CD1c-positive myeloid dendritic cell (primary cell): Measurements from ENCODE around the gene GIMAP5.

ENCODE experiments used
- DNase-seq: peaks from one replicate; pipeline ENCODE4 v3.0.0-alpha.2; 2016; ENCODE audit errors: extremely low spot score

The GIMAP5 gene

GRCh38 chr7:150735596-150736358, 1.4 kb upstream of the GIMAP5 start:
- no peak for DNase-seq

- DNase-seq: no peak
Observed at GRCh38 chr7:150736864-150737263, 354 bp upstream of the GIMAP5 start.

DNA sequence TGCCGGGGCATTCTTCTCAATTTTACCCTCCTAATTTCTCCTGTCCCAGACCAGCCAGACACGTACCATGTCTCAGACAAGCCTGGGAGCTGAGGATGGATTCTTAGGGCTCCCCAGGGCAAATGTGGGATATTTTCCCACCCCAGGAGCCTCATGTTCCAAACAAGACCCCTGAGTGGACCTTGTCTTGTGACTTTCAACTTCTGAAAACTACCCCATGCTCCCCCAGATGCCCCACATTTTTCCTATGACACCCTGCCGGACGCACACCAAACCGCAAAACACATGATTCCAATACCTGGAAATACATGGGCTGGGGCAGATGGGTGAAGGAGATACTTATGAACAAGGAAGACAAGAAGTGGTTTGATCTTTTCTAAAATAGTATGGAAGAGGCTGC, 874 bp downstream of the GIMAP5 start:
- no peak for DNase-seq

GRCh38 chr7:150738591-150739001, 1.4 kb downstream of the GIMAP5 start:
- no peak for DNase-seq

DNA sequence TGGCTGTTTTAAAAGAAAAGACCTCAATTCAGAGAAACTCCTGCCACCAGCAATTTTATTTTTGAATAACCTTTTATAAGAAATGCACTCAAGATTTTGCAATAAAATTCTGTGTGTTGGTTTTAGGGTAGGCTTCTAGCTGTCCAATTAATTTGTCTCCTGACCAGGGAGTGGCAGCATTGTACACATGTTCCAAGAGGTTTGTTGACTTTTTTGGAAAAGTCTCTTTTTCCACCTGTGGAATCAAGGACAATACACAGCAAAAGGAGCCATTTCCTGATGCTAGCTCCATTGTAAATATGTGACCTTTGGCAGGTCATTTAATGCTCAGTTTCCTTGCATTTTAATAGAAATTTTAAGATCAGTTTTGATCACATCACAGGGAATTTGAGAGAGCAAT, 1.8 kb downstream of the GIMAP5 start:
- DNase-seq: no peak

DNA sequence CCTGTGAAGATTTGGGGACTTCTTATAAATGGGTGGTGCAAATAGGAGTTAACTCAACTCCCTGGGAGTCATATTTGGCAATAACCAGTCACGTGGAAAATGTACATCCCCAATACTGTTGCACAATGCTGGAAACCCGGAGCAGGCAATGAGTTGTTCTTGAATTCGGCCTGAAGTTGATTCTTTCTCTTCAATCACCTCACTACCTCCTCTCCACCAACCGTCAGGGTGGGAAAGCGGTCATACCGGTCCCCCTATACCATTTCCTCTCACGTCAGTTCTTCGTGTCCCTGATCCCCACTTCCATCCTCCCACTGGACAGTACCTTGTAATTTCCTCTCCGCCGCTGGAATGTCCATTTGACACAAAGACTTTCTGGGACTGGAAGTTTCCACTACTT, 2.8 kb downstream of the GIMAP5 start:
- peak; percentile 61 for DNase-seq

DNA sequence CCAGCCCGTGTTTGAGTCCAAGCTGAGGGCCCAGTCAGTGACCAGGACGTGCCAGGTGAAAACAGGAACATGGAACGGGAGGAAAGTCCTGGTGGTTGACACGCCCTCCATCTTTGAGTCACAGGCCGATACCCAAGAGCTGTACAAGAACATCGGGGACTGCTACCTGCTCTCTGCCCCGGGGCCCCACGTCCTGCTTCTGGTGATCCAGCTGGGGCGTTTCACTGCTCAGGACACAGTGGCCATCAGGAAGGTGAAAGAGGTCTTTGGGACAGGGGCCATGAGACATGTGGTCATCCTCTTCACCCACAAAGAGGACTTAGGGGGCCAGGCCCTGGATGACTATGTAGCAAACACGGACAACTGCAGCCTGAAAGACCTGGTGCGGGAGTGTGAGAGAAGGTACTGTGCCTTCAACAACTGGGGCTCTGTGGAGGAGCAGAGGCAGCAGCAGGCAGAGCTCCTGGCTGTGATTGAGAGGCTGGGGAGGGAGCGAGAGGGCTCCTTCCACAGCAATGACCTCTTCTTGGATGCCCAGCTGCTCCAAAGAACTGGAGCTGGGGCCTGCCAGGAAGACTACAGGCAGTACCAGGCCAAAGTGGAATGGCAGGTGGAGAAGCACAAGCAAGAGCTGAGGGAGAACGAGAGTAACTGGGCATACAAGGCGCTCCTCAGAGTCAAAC, 5.2 kb downstream of the GIMAP5 start:
- no peak for DNase-seq

- DNase-seq: no peak
Observed at GRCh38 chr7:150744041-150744656, 6.9 kb downstream of the GIMAP5 start.

- DNase-seq: no peak
Observed at GRCh38 chr7:150745086-150745485, 7.9 kb downstream of the GIMAP5 start.

GRCh38 chr7:150745876-150746275, 8.7 kb downstream of the GIMAP5 start:
- DNase-seq: no peak

DNA sequence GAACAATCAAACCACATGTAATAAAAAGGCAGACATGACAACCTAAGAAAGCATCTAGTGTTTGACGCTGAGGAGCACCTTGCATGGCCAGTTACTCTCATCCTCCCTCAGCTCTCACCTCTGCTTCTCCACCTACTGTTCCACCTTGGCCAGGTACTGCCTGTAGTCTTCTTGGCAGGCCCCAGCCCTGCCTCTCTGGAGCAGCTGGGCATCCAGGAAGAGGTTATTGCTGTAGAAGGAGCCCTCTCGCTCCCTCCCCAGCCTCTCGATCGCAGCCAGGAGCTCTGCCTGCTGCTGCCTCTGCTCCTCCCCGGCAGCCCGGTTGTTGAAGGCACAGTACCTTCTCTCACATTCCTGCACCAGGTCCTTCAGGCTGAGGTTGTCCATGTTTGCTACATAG, 9.7 kb downstream of the GIMAP5 start:
- DNase-seq: no peak

DNA sequence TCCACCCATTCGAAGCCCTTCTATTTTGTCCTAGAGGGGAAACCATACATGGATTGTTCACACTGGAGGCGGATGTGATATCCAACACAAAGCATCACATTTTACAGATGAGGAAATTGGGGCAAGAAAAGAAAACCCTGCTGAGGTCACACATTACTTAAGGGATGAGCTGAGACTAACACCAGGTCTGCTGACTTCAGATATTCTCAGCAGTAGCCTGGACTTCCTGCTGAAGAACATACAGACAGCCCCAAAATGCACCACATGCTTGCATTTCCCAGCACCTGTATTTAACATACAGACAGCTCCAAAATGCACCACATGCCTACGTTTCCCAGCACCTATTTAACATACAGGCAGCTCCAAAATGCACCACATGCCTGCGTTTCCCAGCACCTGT, 11.2 kb downstream of the GIMAP5 start:
- no peak for DNase-seq

- no peak for DNase-seq
Observed at GRCh38 chr7:150751702-150752101, 14.5 kb downstream of the GIMAP5 start.

- peak; percentile 63 for DNase-seq
Observed at GRCh38 chr7:150753239-150753638, 16.0 kb downstream of the GIMAP5 start.

GRCh38 chr7:150753826-150754603, 16.8 kb downstream of the GIMAP5 start:
- peak; percentile 60 for DNase-seq

GRCh38 chr7:150754951-150755350, 17.7 kb downstream of the GIMAP5 start:
- DNase-seq: no peak

DNA sequence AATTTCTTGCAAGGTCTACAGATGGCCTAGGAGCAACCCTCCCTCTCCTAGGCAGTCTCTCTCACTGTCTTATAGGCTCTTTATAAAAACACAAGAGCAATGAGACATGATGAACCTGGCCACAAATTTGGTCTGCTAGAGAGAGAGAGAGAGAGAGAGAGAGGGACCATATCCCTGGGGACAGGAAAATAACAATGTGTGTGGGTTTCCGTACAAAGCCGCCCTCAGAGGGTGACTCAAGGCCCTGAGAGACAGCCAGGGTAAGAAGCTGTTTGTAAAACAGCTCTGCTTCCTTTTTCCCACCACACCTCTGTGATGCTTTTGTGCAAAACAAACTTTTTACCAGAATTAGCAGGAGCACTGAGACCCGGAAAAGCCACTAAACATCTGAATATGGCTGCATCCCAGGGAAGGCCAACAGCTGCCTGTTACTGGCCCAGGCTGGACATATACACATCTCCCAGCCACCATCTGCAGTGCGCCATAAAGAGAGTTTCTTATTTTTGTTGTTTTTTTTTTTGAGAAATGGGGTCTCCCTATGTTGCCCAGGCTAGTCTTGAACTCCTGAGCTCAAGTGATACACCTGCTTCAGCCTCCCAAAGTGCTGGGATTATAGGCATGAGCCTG, 18.4 kb downstream of the GIMAP5 start:
- DNase-seq: peak; percentile 72

DNA sequence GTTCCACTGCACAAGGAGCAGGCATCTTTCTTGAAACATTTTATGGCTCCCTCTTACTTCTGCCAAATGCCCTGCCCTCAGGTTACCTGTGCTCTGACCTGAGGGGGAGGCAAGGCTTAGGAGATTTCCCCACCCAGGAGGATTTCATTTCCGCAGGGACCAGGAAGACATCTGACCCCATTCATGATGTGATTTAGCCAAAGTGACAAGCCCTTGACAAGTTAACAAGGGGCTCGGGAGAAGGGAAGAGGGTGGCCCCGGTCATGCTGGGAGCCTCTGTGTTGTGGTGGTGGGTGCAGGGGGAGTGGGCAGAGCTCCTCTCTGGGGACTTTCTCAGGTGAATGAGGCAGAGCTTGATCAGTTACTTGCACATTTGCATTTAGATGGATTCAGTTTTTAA, 18.9 kb downstream of the GIMAP5 start:
- DNase-seq: no peak

GRCh38 chr7:150756858-150757257, 19.6 kb downstream of the GIMAP5 start:
- peak; percentile 67 for DNase-seq

DNA sequence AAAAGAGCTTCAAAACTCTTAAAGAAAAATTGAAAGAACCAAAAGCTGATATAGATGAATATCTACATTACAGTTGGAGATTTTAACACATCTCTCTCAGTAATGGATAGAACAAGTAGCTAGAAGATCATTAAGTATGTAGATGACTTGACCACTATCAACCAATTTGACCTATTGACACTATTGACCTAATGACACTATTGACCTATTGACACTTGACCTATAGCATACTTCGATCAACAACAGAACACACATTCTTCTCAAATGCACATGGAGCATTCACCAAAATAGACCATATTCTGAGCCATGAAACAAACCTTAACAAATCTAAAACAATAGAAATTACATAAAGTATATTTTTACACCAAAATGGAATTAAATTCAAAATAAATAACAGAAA, 22.3 kb downstream of the GIMAP5 start:
- DNase-seq: no peak

DNA sequence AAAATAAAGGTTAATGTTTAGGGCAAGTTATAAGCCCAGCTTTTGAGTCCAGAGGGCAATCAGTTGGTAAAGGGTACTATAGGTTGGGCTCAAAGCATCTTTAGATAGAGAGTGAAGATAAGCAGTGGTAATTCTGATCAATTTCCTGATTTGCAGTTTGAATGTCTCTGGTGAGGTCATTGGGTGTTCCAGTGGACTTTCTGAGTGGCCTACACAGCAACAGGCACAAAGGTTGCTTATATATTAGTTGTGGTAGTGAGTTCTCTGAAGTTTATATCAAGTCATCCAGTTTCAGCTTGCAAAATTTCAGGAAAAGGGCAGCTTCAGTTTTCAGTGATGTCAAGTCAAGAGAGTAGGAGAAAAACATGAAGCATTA, 29.1 kb downstream of the GIMAP5 start:
- no peak for DNase-seq

DNA sequence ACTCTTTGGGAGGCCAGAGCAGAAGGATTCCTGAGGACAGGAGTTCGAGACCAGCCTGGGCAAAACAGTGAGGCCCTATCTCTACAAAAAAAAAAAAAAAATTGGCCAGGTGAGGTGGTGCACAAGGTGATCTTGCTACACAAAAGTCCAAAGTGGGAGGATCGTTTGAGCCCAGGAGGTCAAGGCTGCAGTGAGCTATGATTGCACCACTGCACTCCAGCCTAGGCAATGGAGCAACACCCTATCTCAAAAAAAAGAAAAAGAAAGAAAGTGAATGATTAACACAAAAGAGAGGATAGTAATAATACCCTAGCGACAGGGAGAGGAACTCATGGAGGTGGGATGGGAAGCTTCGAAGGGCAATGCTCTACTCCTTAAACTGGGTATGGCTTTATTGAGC, 32.5 kb downstream of the GIMAP5 start:
- DNase-seq: no peak
